Natural killer cell (primary cell): ENCODE data around the gene BRPF3. TPM values are rescaled to one million over a fixed set of nuclear protein-coding genes. Genes with fewer than 3 reads are reported as not detected.

Source experiments
- ATAC-seq, 3 donors: fragments of 150-1000 bp in 2 of 3; fragments of 200-7000 bp in 1 of 3; cut with Tn5 transposase; 1 replicate in 1 of 3; 2 replicates in 2 of 3; pipeline ENCODE4 v1.10.0; 2021; ENCODE audit warnings: mild to moderate bottlenecking in 2 of 3, moderate library complexity in 2 of 3
- DNase-seq, 2 donors: peaks; one replicate each; pipeline versions ENCODE4 v3.0.0 to v3.0.0-alpha.2; 2013 to 2021; ENCODE audit warnings: mixed read lengths in 1 of 2
- H3K27ac ChIP-seq: one replicate; pipeline ENCODE4 v1.5.1; 2013; ENCODE audit warnings: mild to moderate bottlenecking, low read length
- H3K27me3 ChIP-seq: one replicate; pipeline ENCODE4 v1.6.1; 2013; ENCODE audit warnings: low read length; ENCODE audit not compliant: control insufficient read depth, insufficient read depth
- H3K36me3 ChIP-seq: one replicate; pipeline ENCODE4 v1.6.1; 2013; ENCODE audit warnings: low read length; ENCODE audit not compliant: control insufficient read depth, insufficient read depth
- H3K4me1 ChIP-seq: one replicate; pipeline ENCODE4 v1.6.1; 2013; ENCODE audit warnings: low read length; ENCODE audit not compliant: control insufficient read depth, insufficient read depth
- H3K4me3 ChIP-seq: one replicate; pipeline ENCODE4 v1.5.1; 2013; ENCODE audit warnings: low read length
- H3K9me3 ChIP-seq: one replicate; pipeline ENCODE4 v1.6.1; 2013; ENCODE audit warnings: low read length; ENCODE audit not compliant: control insufficient read depth, insufficient read depth
- H3K27ac Mint-ChIP-seq, 2 donors: one replicate each; pipeline ENCODE4 v1.8.0; 2022; ENCODE audit warnings: mild to moderate bottlenecking in 2 of 2, mixed read lengths in 2 of 2, moderate library complexity in 1 of 2
- H3K27me3 Mint-ChIP-seq, 2 donors: one replicate each; pipeline ENCODE4 v1.8.0; 2022; ENCODE audit warnings: low read depth in 2 of 2, mixed read lengths in 2 of 2
- H3K36me3 Mint-ChIP-seq: one replicate; pipeline ENCODE4 v1.8.0; 2022; ENCODE audit warnings: mixed read lengths
- H3K4me1 Mint-ChIP-seq, 2 donors: one replicate each; pipeline ENCODE4 v1.8.0; 2022; ENCODE audit warnings: mixed read lengths in 2 of 2
- H3K4me3 Mint-ChIP-seq: one replicate; pipeline ENCODE4 v1.8.0; 2022; ENCODE audit warnings: mild to moderate bottlenecking, moderate library complexity, mixed read lengths
- H3K9me3 Mint-ChIP-seq, 2 donors: one replicate each; pipeline ENCODE4 v1.8.0; 2022; ENCODE audit warnings: mixed read lengths in 2 of 2
- WGBS: methylation state at CpG from one replicate; pipeline ENCODE4 v1.1.7; 2013; ENCODE audit warnings: missing lambda C conversion rate; ENCODE audit not compliant: insufficient coverage; 5-methylcytosine and 5-hydroxymethylcytosine counted together
- intact Hi-C: fragments of 100-400 bp; cut with micrococcal nuclease; formaldehyde crosslinking; loops from one replicate; pipeline ENCODE4 v1.14.2; 2022
- total RNA-seq, 4 donors: library from RNA; stranded (reverse); fragments of 120-200 nt in 1 of 4; gene quantifications; one replicate each; pipeline versions ENCODE4 v1.2.3 to v1.2.4, GENCODE V29; 2013 to 2022
- TF ChIP-seq, protein P1 (sequence below): fragments of 200-600 bp; IDR thresholded peaks from one replicate; pipeline ENCODE4 v1.8.0; 2022; ENCODE audit warnings: antibody characterized with exemption

Gene BRPF3
- total RNA-seq, 3 donors from 2014 or later (not counting 1 experiment from before 2014, with no cell fraction given): 46.0 to 58.5 (median 57.4) TPM

DNA sequence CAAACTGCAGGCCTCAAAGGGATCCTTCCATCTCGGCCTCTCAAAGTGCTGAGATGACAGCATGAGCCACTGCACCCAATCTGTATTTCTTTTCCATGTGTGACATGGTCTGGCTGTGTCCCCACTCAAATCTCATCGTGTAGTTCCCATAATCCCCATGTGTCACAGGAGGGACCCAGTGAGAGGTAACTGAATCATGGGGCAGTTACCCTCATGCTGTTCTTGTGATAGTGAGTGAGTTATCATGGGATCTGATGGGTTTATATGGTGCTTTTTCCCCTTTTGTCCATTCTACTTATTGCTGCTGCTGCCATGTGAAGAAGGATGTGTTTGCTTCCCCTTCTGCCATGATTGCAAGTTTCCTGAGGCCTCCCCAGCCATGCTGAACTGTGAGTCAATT lies 10.3 kb upstream of the BRPF3 start:
- TF ChIP-seq, protein P1, sequence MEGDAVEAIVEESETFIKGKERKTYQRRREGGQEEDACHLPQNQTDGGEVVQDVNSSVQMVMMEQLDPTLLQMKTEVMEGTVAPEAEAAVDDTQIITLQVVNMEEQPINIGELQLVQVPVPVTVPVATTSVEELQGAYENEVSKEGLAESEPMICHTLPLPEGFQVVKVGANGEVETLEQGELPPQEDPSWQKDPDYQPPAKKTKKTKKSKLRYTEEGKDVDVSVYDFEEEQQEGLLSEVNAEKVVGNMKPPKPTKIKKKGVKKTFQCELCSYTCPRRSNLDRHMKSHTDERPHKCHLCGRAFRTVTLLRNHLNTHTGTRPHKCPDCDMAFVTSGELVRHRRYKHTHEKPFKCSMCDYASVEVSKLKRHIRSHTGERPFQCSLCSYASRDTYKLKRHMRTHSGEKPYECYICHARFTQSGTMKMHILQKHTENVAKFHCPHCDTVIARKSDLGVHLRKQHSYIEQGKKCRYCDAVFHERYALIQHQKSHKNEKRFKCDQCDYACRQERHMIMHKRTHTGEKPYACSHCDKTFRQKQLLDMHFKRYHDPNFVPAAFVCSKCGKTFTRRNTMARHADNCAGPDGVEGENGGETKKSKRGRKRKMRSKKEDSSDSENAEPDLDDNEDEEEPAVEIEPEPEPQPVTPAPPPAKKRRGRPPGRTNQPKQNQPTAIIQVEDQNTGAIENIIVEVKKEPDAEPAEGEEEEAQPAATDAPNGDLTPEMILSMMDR: no peak
- Histone ChIP-seq H3K4me1 (no peaks in the 10 kb centered on the region), H3K27me3 (no peaks in the 10 kb centered on the region), H3K9me3 (no peaks in the 10 kb centered on the region), H3K4me3 (no peak overlapping the region), H3K36me3 (no peaks in the 10 kb centered on the region), H3K27ac (no peak overlapping the region)
- H3K4me3 Mint-ChIP-seq: no peak overlapping the region
- intact Hi-C loops: no loop called here
- H3K4me1 Mint-ChIP-seq: no peaks in the 10 kb centered on the region
- DNase-seq: no peak
- peaks cover 7% of the 10 kb centered on the region for H3K36me3 Mint-ChIP-seq
- H3K27ac Mint-ChIP-seq: no peak overlapping the region
- 95% methylated on average over 2 of the region's 2 CpGs for WGBS
- H3K27me3 Mint-ChIP-seq: no peaks in the 10 kb centered on the region
- no peak for ATAC-seq
- no peaks in the 10 kb centered on the region for H3K9me3 Mint-ChIP-seq

DNA sequence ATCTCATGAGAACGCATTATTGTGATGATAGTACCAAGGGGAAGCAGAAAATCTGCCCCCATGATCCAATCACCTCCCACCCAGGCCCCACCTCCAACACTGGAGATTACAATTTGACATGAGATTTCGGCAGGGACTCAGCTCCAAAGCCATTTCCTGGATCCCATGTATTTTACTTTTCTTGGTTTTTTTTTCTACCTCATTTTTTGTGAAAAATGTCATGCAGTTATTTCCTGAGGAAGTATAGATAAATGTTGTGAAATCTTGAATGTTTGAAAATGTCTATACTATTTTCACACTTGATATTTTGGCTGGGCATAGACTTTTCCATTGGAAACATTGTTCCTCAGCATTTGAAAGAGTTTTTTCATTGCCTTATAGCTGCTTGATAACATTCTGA lies 9.1 kb upstream of the BRPF3 start:
- H3K4me1 ChIP-seq: no peaks in the 10 kb centered on the region
- H3K27me3 Mint-ChIP-seq: no peaks in the 10 kb centered on the region
- no peak overlapping the region for H3K4me3 Mint-ChIP-seq
- no peak for ATAC-seq
- peaks cover 7% of the 10 kb centered on the region for H3K36me3 Mint-ChIP-seq
- no peaks in the 10 kb centered on the region for H3K36me3 ChIP-seq
- H3K9me3 ChIP-seq: no peaks in the 10 kb centered on the region
- no peak overlapping the region for H3K27ac Mint-ChIP-seq
- H3K9me3 Mint-ChIP-seq: no peaks in the 10 kb centered on the region
- WGBS: 86% methylated on average over 1 of the region's 2 CpGs
- H3K27ac ChIP-seq: no peak overlapping the region
- no peak for DNase-seq
- no peaks in the 10 kb centered on the region for H3K27me3 ChIP-seq
- H3K4me3 ChIP-seq: no peak overlapping the region
- intact Hi-C loops: no loop called here
- TF ChIP-seq, protein P1: no peak
- no peaks in the 10 kb centered on the region for H3K4me1 Mint-ChIP-seq

DNA sequence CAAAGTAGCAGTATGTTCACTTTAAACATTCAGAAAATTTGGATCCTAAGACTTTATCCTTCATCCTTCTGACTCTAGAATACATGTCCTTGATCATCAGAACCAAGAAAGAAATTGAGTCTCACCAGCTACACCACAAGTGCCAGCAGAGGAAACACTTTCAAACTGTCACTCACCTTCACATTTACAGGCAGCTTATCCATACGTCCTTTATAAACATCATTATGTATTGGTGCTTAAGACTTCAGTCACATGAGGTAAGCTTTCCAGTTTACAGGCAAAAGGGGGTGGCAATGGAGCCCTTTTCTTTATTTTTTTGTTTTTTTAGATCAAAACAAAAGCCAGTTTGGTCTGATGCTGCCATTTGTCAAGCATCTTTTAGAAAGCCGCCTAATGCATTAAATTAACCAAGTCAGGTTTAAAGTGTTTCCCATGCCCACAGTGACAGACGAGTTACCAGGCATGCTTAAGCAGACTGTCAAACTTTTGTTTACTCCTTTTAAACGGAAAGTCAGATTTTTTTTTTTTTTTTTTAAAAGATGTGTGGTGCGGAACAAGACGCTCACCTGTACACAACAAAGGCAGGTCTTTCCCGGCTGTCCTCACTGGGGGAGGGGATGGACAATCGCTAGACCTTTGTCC lies 952 bp upstream of the BRPF3 start:
- peaks cover 17% of the 10 kb centered on the region for H3K4me1 ChIP-seq
- no peaks in the 10 kb centered on the region for H3K27me3 Mint-ChIP-seq
- WGBS: 11% methylated on average over 6 of the region's 8 CpGs
- H3K9me3 Mint-ChIP-seq: no peaks in the 10 kb centered on the region
- ATAC-seq (no peak), DNase-seq (peak in 1 of 2 donors; percentile 64)
- H3K4me3 Mint-ChIP-seq: peak overlapping the region; percentile 90
- TF ChIP-seq, protein P1: no peak
- peak overlapping the region; percentile 76 for H3K27ac ChIP-seq
- H3K4me3 ChIP-seq: peak overlapping the region; percentile 51
- no peaks in the 10 kb centered on the region for H3K27me3 ChIP-seq
- H3K9me3 ChIP-seq: no peaks in the 10 kb centered on the region
- no peaks in the 10 kb centered on the region for H3K36me3 Mint-ChIP-seq
- intact Hi-C loops: loop anchor here (1.0 to 2.0 kb wide), 2 partner anchors 72 to 97 kb away; no protein-coding TSS in a partner anchor
- H3K4me1 Mint-ChIP-seq: peaks cover 26 to 28% of the 10 kb centered on the region in 2 donors
- peaks cover 4% of the 10 kb centered on the region for H3K36me3 ChIP-seq
- peak overlapping the region; percentile 86 to 91 for H3K27ac Mint-ChIP-seq
